ENCODE results near the gene UXT.

UXT gene

GRCh38 chrX:47661539-47661938, 2.6 kb upstream of the UXT start:
- H3K27ac ChIP-seq: no peak overlapping the region
- DNase-seq (ENCODE audit: low spot score): no peak
- H3K4me3 ChIP-seq: no peak overlapping the region
- TF ChIP-seq CTCF (IDR thresholded peaks at IDR 0.05): no peak

- Histone ChIP-seq H3K4me3 (peak overlapping the region; percentile 75), H3K27ac (peak overlapping the region; percentile 46 to 94)
- DNase-seq (ENCODE audit: low spot score): no peak
- no peak for TF ChIP-seq CTCF (IDR thresholded peaks at IDR 0.05)
Observed at GRCh38 chrX:47659421-47659726, 394 bp upstream of the UXT start.

GRCh38 chrX:47658301-47658683, 688 bp downstream of the UXT start:
- H3K4me3 ChIP-seq: peak overlapping the region; percentile 75
- no peak for DNase-seq (ENCODE audit: low spot score)
- TF ChIP-seq CTCF (IDR thresholded peaks at IDR 0.05): no peak
- H3K27ac ChIP-seq: peak overlapping the region; percentile 46 to 94

GRCh38 chrX:47651043-47651905, 7.7 kb downstream of the UXT start:
- H3K27ac ChIP-seq: peak overlapping the region; percentile 66 to 77
- TF ChIP-seq CTCF (IDR thresholded peaks at IDR 0.05): no peak
- peak overlapping the region; percentile 58 for H3K4me3 ChIP-seq
- peak; percentile 54 for DNase-seq (ENCODE audit: low spot score)

GRCh38 chrX:47650164-47651042, 8.6 kb downstream of the UXT start, which contains the start of gene ELK1:
TSS of gene ELK1 (minus strand) at chrX:47650563. CDS start at chrX:47641441, 9,122 bp downstream.
- Histone ChIP-seq H3K4me3 (peak within 1 kb of the TSS; percentile 87), H3K27ac (peak within 1 kb of the TSS; percentile 84 to 93)
- TF ChIP-seq CTCF (IDR thresholded peaks at IDR 0.05): no peak
- DNase-seq (ENCODE audit: low spot score): peak; percentile 98

GRCh38 chrX:47649781-47650163, 9.2 kb downstream of the UXT start:
- Histone ChIP-seq H3K4me3 (peak overlapping the region; percentile 87), H3K27ac (peak overlapping the region; percentile 84 to 93)
- TF ChIP-seq CTCF (IDR thresholded peaks at IDR 0.05): no peak

More at GRCh38 chrX:47649781-47650163, 9.2 kb downstream of the UXT start:
- no peak for DNase-seq (ENCODE audit: low spot score)

Data from coronary artery (tissue), 2 donors.